ENCODE data around the gene SOWAHA. TPM values are rescaled to one million over a fixed set of nuclear protein-coding genes. Genes with fewer than 3 reads are reported as not detected.

SOWAHA gene
- total and polyA plus RNA-seq, 10 of the 15 experiments (the other 5 are each of a cell fraction or from before 2014, with no cell fraction given) = 0.02 to 0.37 (median 0.05) TPM; not detected in 4

DNA sequence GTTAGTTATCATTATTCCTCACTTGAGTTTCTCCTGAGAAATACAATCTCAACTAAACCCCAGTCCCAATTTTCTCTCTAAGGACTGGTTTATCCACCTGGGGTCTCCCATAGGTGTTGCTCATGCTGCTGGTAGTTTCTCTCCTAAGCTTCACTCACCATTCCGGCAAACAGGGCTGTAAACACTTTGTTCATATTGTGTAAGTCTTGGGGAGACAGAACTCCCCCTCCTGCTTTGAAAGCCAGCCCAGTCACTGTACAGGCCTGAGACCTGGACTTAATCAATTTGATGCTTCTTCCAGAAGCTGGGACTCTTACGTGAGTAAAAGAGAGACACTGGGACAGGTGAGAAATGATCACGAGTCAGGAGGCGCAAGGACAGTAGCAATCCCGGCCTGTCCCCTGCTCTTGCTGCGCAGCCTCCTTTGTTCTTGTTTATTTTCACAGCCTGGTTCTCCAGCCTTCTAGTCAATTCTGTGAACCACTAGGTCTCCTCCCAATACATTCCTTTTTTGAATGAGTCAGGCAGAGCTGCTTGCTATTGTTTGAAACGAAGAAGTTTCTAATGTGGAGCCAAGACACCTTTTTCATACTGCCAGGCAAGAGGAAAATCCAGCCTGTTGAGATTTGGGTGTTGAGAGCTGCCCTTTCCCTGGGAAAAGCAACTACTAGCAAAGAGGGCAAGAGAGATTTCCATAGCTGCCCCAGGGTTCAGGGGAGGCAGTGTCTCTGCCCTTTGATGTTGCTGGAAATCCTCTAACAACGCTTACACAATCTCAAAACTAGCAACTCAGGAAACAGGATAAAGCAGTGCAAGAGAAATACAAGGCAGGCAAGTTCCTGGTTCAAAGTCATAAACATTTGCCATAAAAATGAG, 26.6 kb downstream of the SOWAHA start:
- Histone ChIP-seq H3K9ac (ENCODE audit: control insufficient read depth, insufficient read depth, low read length) (no peak overlapping the region), H3K9me3 (replicated peaks; ENCODE audit: control insufficient read depth, insufficient read depth, low read length) (no peaks in the 10 kb centered on the region), H3K27ac (ENCODE audit: control insufficient read depth, insufficient read depth) (no peak overlapping the region), H3K79me2 (ENCODE audit: control insufficient read depth, insufficient read depth, low read length) (no peaks in the 10 kb centered on the region), H3K4me3 (no peak overlapping the region), H3K27me3 (replicated peaks in 1 of 2; ENCODE audit: control insufficient read depth in 2 of 2, insufficient read depth in 2 of 2, low read length in 1 of 2) (no peaks in the 10 kb centered on the region), H3K36me3 (ENCODE audit: control insufficient read depth in 2 of 2, insufficient read depth in 2 of 2, low read length in 1 of 2) (no peaks in the 10 kb centered on the region), H3K4me2 (ENCODE audit: control insufficient read depth, insufficient read depth) (no peak overlapping the region), H3K4me1 (ENCODE audit: control insufficient read depth, insufficient read depth, low read length) (no peaks in the 10 kb centered on the region), H4K20me1 (ENCODE audit: control insufficient read depth, insufficient read depth) (no peaks in the 10 kb centered on the region), H2AFZ (ENCODE audit: control insufficient read depth, low read depth, low read length) (no peak overlapping the region)
- POLR2A ChIA-PET = no interaction called here
- TF ChIP-seq, protein P1, sequence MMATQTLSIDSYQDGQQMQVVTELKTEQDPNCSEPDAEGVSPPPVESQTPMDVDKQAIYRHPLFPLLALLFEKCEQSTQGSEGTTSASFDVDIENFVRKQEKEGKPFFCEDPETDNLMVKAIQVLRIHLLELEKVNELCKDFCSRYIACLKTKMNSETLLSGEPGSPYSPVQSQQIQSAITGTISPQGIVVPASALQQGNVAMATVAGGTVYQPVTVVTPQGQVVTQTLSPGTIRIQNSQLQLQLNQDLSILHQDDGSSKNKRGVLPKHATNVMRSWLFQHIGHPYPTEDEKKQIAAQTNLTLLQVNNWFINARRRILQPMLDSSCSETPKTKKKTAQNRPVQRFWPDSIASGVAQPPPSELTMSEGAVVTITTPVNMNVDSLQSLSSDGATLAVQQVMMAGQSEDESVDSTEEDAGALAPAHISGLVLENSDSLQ (IDR thresholded peaks at IDR 0.05) = no peak
- TF ChIP-seq SMAD5 (IDR thresholded peaks at IDR 0.05; ENCODE audit: low read depth) (no peak), BHLHE40 (IDR thresholded peaks at IDR 0.05; ENCODE audit: borderline replicate concordance in 1 of 2, low read depth in 2 of 2, low read length in 1 of 2) (no peak), STAT1 (conservative IDR thresholded peaks at IDR 0.05) (no peak), TBL1XR1 (IDR thresholded peaks at IDR 0.05; ENCODE audit: low read depth, low read length) (no peak), ESRRA (IDR thresholded peaks at IDR 0.05; ENCODE audit: low read length) (no peak), SMAD1 (IDR thresholded peaks at IDR 0.05; ENCODE audit: low read depth, partially characterized antibody) (no peak), EP300 (IDR thresholded peaks at IDR 0.05; ENCODE audit: borderline replicate concordance in 1 of 2, control insufficient read depth in 1 of 2, low read depth in 2 of 2, low read length in 2 of 2) (no peak), SPI1 (IDR thresholded peaks at IDR 0.05; ENCODE audit: borderline replicate concordance, insufficient read depth, low read depth, low read length) (no peak), PAX8 (IDR thresholded peaks at IDR 0.05) (no peak), WRNIP1 (IDR thresholded peaks at IDR 0.05; ENCODE audit: borderline replicate concordance, low read depth, low read length) (no peak)
- TF ChIP-seq, protein P2, sequence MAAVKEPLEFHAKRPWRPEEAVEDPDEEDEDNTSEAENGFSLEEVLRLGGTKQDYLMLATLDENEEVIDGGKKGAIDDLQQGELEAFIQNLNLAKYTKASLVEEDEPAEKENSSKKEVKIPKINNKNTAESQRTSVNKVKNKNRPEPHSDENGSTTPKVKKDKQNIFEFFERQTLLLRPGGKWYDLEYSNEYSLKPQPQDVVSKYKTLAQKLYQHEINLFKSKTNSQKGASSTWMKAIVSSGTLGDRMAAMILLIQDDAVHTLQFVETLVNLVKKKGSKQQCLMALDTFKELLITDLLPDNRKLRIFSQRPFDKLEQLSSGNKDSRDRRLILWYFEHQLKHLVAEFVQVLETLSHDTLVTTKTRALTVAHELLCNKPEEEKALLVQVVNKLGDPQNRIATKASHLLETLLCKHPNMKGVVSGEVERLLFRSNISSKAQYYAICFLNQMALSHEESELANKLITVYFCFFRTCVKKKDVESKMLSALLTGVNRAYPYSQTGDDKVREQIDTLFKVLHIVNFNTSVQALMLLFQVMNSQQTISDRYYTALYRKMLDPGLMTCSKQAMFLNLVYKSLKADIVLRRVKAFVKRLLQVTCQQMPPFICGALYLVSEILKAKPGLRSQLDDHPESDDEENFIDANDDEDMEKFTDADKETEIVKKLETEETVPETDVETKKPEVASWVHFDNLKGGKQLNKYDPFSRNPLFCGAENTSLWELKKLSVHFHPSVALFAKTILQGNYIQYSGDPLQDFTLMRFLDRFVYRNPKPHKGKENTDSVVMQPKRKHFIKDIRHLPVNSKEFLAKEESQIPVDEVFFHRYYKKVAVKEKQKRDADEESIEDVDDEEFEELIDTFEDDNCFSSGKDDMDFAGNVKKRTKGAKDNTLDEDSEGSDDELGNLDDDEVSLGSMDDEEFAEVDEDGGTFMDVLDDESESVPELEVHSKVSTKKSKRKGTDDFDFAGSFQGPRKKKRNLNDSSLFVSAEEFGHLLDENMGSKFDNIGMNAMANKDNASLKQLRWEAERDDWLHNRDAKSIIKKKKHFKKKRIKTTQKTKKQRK (IDR thresholded peaks at IDR 0.05; ENCODE audit: low read depth, low read length) = no peak
- TF ChIP-seq, protein P3, sequence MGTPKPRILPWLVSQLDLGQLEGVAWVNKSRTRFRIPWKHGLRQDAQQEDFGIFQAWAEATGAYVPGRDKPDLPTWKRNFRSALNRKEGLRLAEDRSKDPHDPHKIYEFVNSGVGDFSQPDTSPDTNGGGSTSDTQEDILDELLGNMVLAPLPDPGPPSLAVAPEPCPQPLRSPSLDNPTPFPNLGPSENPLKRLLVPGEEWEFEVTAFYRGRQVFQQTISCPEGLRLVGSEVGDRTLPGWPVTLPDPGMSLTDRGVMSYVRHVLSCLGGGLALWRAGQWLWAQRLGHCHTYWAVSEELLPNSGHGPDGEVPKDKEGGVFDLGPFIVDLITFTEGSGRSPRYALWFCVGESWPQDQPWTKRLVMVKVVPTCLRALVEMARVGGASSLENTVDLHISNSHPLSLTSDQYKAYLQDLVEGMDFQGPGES (IDR thresholded peaks at IDR 0.05) = no peak
- CTCF ChIA-PET = interaction anchor here (0.6 to 0.9 kb wide), 2 partner anchors 22 to 132 kb away, joined by 3 read pairs; no protein-coding TSS in a partner anchor
- BruUV-seq (replicated peaks) = no TSS peak
- FAIRE-seq (no peak), DNase-seq (ENCODE audit: low read depth, low spot score) (no peak), ATAC-seq (no peak)
- SMC1A ChIA-PET (ENCODE audit: uncharacterized antibody, unreplicated experiment) = interaction anchor here (1.0 kb wide), 1 partner anchor 200 kb away, joined by 4 read pairs; no protein-coding TSS in a partner anchor
- intact Hi-C loops (cut with micrococcal nuclease; ENCODE audit: unreplicated experiment) (no loop called here), in situ Hi-C loops (cut with MboI) (no loop called here)
- RAD21 ChIA-PET (ENCODE audit: unreplicated experiment) = no interaction called here
- whole genome bisulfite sequencing (ENCODE audit: insufficient coverage, insufficient replicate concordance, low lambda C conversion rate, missing lambda C conversion rate) = 83% methylated on average over 8 of the region's 8 CpGs

Measured in GM12878 (cell line).